Prostate gland (tissue), 2 donors: ENCODE measurements around the gene TP63. TPM values are rescaled to one million over a fixed set of nuclear protein-coding genes. Genes with fewer than 3 reads are reported as not detected.
A peak's percentile ranks its signal among the peaks of the same experiment; 100 is the strongest.

Experiments used
- DNase-seq: peaks from one replicate; pipeline ENCODE4 v3.0.0-alpha.2; 2019; ENCODE audit warnings: low spot score
- H3K27ac ChIP-seq, 2 donors: fragments of 200-600 bp; sonication (generic); 2 replicates each; pipeline ENCODE4 v1.5.1; 2017 to 2019
- H3K27me3 ChIP-seq: fragments of 200-600 bp; sonication (generic); replicated peaks from 2 replicates; pipeline ENCODE4 v1.5.1; 2019; ENCODE audit not compliant: insufficient read depth
- H3K36me3 ChIP-seq, 2 donors: fragments of 200-600 bp; sonication (generic); 1 replicate in 1 of 2; 2 replicates in 1 of 2; pipeline versions ENCODE4 v1.5.1 to v1.8.1; 2017 to 2019
- H3K4me1 ChIP-seq: fragments of 200-600 bp; sonication (generic); replicated peaks from 2 replicates; pipeline ENCODE4 v1.5.1; 2019
- H3K4me3 ChIP-seq, 2 donors: fragments of 200-600 bp; sonication (generic); 2 replicates each; pipeline ENCODE4 v1.5.1; 2017 to 2019
- H3K9me3 ChIP-seq: fragments of 200-600 bp; sonication (generic); 2 replicates; pipeline ENCODE4 v1.5.1; 2017
- CTCF ChIP-seq, 4 experiments: fragments of 200-600 bp in 2 of 4; fragments of 450-650 bp in 2 of 4; sonication (generic) in 2 of 4; IDR thresholded peaks; 1 replicate in 3 of 4; 2 replicates in 1 of 4; pipeline ENCODE4 v1.5.1; 2016 to 2019; ENCODE audit warnings: antibody characterized with exemption in 4 of 4, mild to moderate bottlenecking in 2 of 4, moderate library complexity in 2 of 4
- POLR2A ChIP-seq: fragments of 450-650 bp; IDR thresholded peaks from one replicate; pipeline ENCODE4 v1.6.1; 2016; ENCODE audit warnings: antibody characterized with exemption, mild to moderate bottlenecking
- POLR2AphosphoS5 ChIP-seq: sonication (generic); formaldehyde crosslinking; IDR thresholded peaks from one replicate; pipeline ENCODE4 v1.6.1; 2017; ENCODE audit warnings: antibody characterized with exemption
- WGBS: methylation state at CpG from one replicate; pipeline ENCODE4 v1.1.5; 2018; 5-methylcytosine and 5-hydroxymethylcytosine counted together
- intact Hi-C: fragments of 100-400 bp; cut with DNase I; formaldehyde crosslinking; loops from one replicate; pipeline ENCODE4 v1.14.2; 2022
- total RNA-seq, 2 donors: library from RNA; depleted of rRNA; stranded (reverse); fragments of >200 nt; gene quantifications; one replicate each; pipeline ENCODE4 v1.1.0, GENCODE V29; 2016

The TP63 gene
- total RNA-seq, 2 donors from 2014 or later = 39.9 to 67.5 TPM

- 84% methylated on average over 3 of the region's 3 CpGs for WGBS
Observed at GRCh38 chr3:189896533-189896932, 265.3 kb downstream of the TP63 start.

GRCh38 chr3:189897406-189897805, 266.2 kb downstream of the TP63 start:
- TF ChIP-seq POLR2A = no peak
- TF ChIP-seq CTCF (IDR thresholded peaks at IDR 0.05) = no peak
- TF ChIP-seq POLR2AphosphoS5 = no peak
- H3K9me3 ChIP-seq = no peaks in the 10 kb centered on the region
- H3K4me3 ChIP-seq = no peak overlapping the region
- no peak overlapping the region for H3K27ac ChIP-seq
- H3K36me3 ChIP-seq = no peaks in the 10 kb centered on the region
- DNase-seq = no peak
- WGBS = 76% methylated on average over 2 of the region's 2 CpGs
- intact Hi-C loops = no loop called here
- no peaks in the 10 kb centered on the region for H3K4me1 ChIP-seq
- H3K27me3 ChIP-seq = no peaks in the 10 kb centered on the region

More at GRCh38 chr3:189896533-189896932, 265.3 kb downstream of the TP63 start:
- Histone ChIP-seq H3K27ac (no peak overlapping the region), H3K36me3 (no peaks in the 10 kb centered on the region), H3K9me3 (no peaks in the 10 kb centered on the region), H3K4me3 (no peak overlapping the region), H3K27me3 (no peaks in the 10 kb centered on the region), H3K4me1 (no peaks in the 10 kb centered on the region)
- no peak for TF ChIP-seq POLR2A
- TF ChIP-seq POLR2AphosphoS5 = no peak
- no peak for TF ChIP-seq CTCF (IDR thresholded peaks at IDR 0.05)
- intact Hi-C loops = no loop called here
- no peak for DNase-seq

GRCh38 chr3:189898559-189899153, 267.5 kb downstream of the TP63 start:
- Histone ChIP-seq H3K4me1 (no peaks in the 10 kb centered on the region), H3K36me3 (no peaks in the 10 kb centered on the region), H3K27me3 (no peaks in the 10 kb centered on the region), H3K9me3 (no peaks in the 10 kb centered on the region), H3K27ac (no peak overlapping the region), H3K4me3 (no peak overlapping the region)
- no peak for DNase-seq
- intact Hi-C loops = no loop called here
- TF ChIP-seq POLR2AphosphoS5 (no peak), CTCF (IDR thresholded peaks at IDR 0.05) (no peak), POLR2A (no peak)
- WGBS = 96% methylated on average over 1 of the region's 1 CpG

- no peak for TF ChIP-seq CTCF (IDR thresholded peaks at IDR 0.05)
- TF ChIP-seq POLR2A = no peak
- no peak for TF ChIP-seq POLR2AphosphoS5
- no peaks in the 10 kb centered on the region for H3K27me3 ChIP-seq
- intact Hi-C loops = no loop called here
- H3K36me3 ChIP-seq = no peaks in the 10 kb centered on the region
- H3K4me3 ChIP-seq = no peak overlapping the region
- DNase-seq = no peak
- H3K4me1 ChIP-seq = no peaks in the 10 kb centered on the region
- H3K27ac ChIP-seq = no peak overlapping the region
- WGBS = 96% methylated on average over 3 of the region's 3 CpGs
- no peaks in the 10 kb centered on the region for H3K9me3 ChIP-seq
Observed at GRCh38 chr3:189899186-189899585, 268.0 kb downstream of the TP63 start.

GRCh38 chr3:189900578-189900977, 269.4 kb downstream of the TP63 start:
- DNase-seq = peak; percentile 10

More at GRCh38 chr3:189900578-189900977, 269.4 kb downstream of the TP63 start:
- no peak overlapping the region for H3K27ac ChIP-seq
- H3K9me3 ChIP-seq = no peaks in the 10 kb centered on the region
- TF ChIP-seq POLR2A (no peak), CTCF (IDR thresholded peaks at IDR 0.05) (no peak), POLR2AphosphoS5 (no peak)
- H3K27me3 ChIP-seq = no peaks in the 10 kb centered on the region
- no peak overlapping the region for H3K4me3 ChIP-seq
- H3K4me1 ChIP-seq = no peaks in the 10 kb centered on the region
- no peaks in the 10 kb centered on the region for H3K36me3 ChIP-seq
- intact Hi-C loops = no loop called here
- WGBS = 46% methylated on average over 5 of the region's 5 CpGs
